ENCODE results near the gene ENTPD1.
A peak's percentile ranks its signal among the peaks of the same experiment; 100 is the strongest.
"Not testable (repeated sequence)": the region's sequence is repeated elsewhere in the genome, so short reads cannot be mapped to it uniquely, and the experiment has no call there.

ENTPD1 gene

GRCh38 chr10:95756041-95756761, at the start of gene ENTPD1:
TSS of gene ENTPD1 (plus strand) at chr10:95756163. CDS start at chr10:95756240, 77 bp downstream.
- ATAC-seq = no peak
- Mint-ChIP-seq H3K27ac (peak within 1 kb of the TSS; percentile 45 to 73), H3K4me1 (peaks cover 32% of the 10 kb centered on the region)

GRCh38 chr10:95706573-95706972, 49.4 kb upstream of the ENTPD1 start:
- ATAC-seq (peak; percentile 54), DNase-seq (no peak)
- no peaks in the 10 kb centered on the region for H3K27me3 Mint-ChIP-seq
- H3K4me3 Mint-ChIP-seq = no peak overlapping the region
- H3K4me1 Mint-ChIP-seq = no peaks in the 10 kb centered on the region
- no peak overlapping the region for H3K27ac Mint-ChIP-seq
- no peaks in the 10 kb centered on the region for H3K9me3 Mint-ChIP-seq

More at GRCh38 chr10:95756041-95756761, at the start of gene ENTPD1:
- Mint-ChIP-seq H3K4me3 (peak within 1 kb of the TSS; percentile 53 to 71), H3K9me3 (no peaks in the 10 kb centered on the region), H3K27me3 (peaks cover 34% of the 10 kb centered on the region)
- no peak for DNase-seq

GRCh38 chr10:95706990-95707389, 49.0 kb upstream of the ENTPD1 start:
- Mint-ChIP-seq H3K4me3 (no peak overlapping the region), H3K27ac (no peak overlapping the region), H3K4me1 (no peaks in the 10 kb centered on the region), H3K27me3 (no peaks in the 10 kb centered on the region), H3K9me3 (no peaks in the 10 kb centered on the region)
- peak; percentile 48 for ATAC-seq
- DNase-seq = no peak

- ATAC-seq = no peak
- no peaks in the 10 kb centered on the region for H3K4me1 Mint-ChIP-seq
- no peaks in the 10 kb centered on the region for H3K9me3 Mint-ChIP-seq
- DNase-seq = no peak
- no peak overlapping the region for H3K27ac Mint-ChIP-seq
- no peak overlapping the region for H3K4me3 Mint-ChIP-seq
- no peaks in the 10 kb centered on the region for H3K27me3 Mint-ChIP-seq
Measured at GRCh38 chr10:95711492-95711891, 44.5 kb upstream of the ENTPD1 start.

GRCh38 chr10:95716466-95716865, 39.5 kb upstream of the ENTPD1 start:
- DNase-seq (no peak), ATAC-seq (no peak)
- no peaks in the 10 kb centered on the region for H3K9me3 Mint-ChIP-seq
- H3K4me1 Mint-ChIP-seq = no peaks in the 10 kb centered on the region
- H3K27ac Mint-ChIP-seq = no peak overlapping the region
- no peak overlapping the region for H3K4me3 Mint-ChIP-seq
- H3K27me3 Mint-ChIP-seq = peaks cover 7% of the 10 kb centered on the region

- H3K27me3 Mint-ChIP-seq = peaks cover 7% of the 10 kb centered on the region
- H3K4me3 Mint-ChIP-seq = no peak overlapping the region
- no peak for ATAC-seq
- H3K9me3 Mint-ChIP-seq = no peaks in the 10 kb centered on the region
- DNase-seq = no peak
- no peaks in the 10 kb centered on the region for H3K4me1 Mint-ChIP-seq
- H3K27ac Mint-ChIP-seq = no peak overlapping the region
Measured at GRCh38 chr10:95716866-95717265, 39.1 kb upstream of the ENTPD1 start.

- H3K4me1 Mint-ChIP-seq, DNase-seq, ATAC-seq, H3K27ac Mint-ChIP-seq, H3K27me3 Mint-ChIP-seq, H3K4me3 Mint-ChIP-seq: not testable (repeated sequence)
- peaks cover 0 to 13% of the 10 kb centered on the region in 2 donors for H3K9me3 Mint-ChIP-seq
Measured at GRCh38 chr10:95720745-95721144, 35.2 kb upstream of the ENTPD1 start.

GRCh38 chr10:95722496-95722895, 33.5 kb upstream of the ENTPD1 start:
- not testable (repeated sequence) for H3K27ac Mint-ChIP-seq, ATAC-seq, H3K4me1 Mint-ChIP-seq, DNase-seq, H3K4me3 Mint-ChIP-seq
- H3K9me3 Mint-ChIP-seq = peaks cover 0 to 13% of the 10 kb centered on the region in 2 donors
- peaks cover 17% of the 10 kb centered on the region for H3K27me3 Mint-ChIP-seq

- no peaks in the 10 kb centered on the region for H3K4me1 Mint-ChIP-seq
- H3K4me3 Mint-ChIP-seq = no peak overlapping the region
- H3K9me3 Mint-ChIP-seq = peaks cover 11 to 23% of the 10 kb centered on the region in 2 donors
- ATAC-seq = no peak
- no peak for DNase-seq
- peaks cover 33% of the 10 kb centered on the region for H3K27me3 Mint-ChIP-seq
- H3K27ac Mint-ChIP-seq = no peak overlapping the region
Measured at GRCh38 chr10:95728526-95728925, 27.4 kb upstream of the ENTPD1 start.

- Mint-ChIP-seq H3K4me3 (no peak overlapping the region), H3K27ac (no peak overlapping the region), H3K27me3 (peaks cover 33% of the 10 kb centered on the region), H3K4me1 (no peaks in the 10 kb centered on the region), H3K9me3 (peaks cover 16 to 29% of the 10 kb centered on the region in 2 donors)
- no peak for DNase-seq
- no peak for ATAC-seq
Measured at GRCh38 chr10:95729323-95730055, 26.5 kb upstream of the ENTPD1 start.

GRCh38 chr10:95730233-95730632, 25.7 kb upstream of the ENTPD1 start:
- H3K4me1 Mint-ChIP-seq = no peaks in the 10 kb centered on the region
- H3K9me3 Mint-ChIP-seq = peaks cover 16 to 26% of the 10 kb centered on the region in 2 donors
- ATAC-seq (no peak), DNase-seq (no peak)
- no peak overlapping the region for H3K4me3 Mint-ChIP-seq
- no peak overlapping the region for H3K27ac Mint-ChIP-seq
- peaks cover 33% of the 10 kb centered on the region for H3K27me3 Mint-ChIP-seq

GRCh38 chr10:95732907-95733306, 23.1 kb upstream of the ENTPD1 start:
- not testable (repeated sequence) for H3K4me1 Mint-ChIP-seq, DNase-seq, H3K27ac Mint-ChIP-seq, ATAC-seq, H3K4me3 Mint-ChIP-seq
- Mint-ChIP-seq H3K9me3 (peaks cover 16 to 26% of the 10 kb centered on the region in 2 donors), H3K27me3 (peaks cover 37% of the 10 kb centered on the region)

- Mint-ChIP-seq H3K4me1 (peaks cover 7% of the 10 kb centered on the region), H3K4me3 (no peak overlapping the region), H3K27ac (no peak overlapping the region), H3K27me3 (peaks cover 32% of the 10 kb centered on the region), H3K9me3 (peaks cover 0 to 6% of the 10 kb centered on the region in 2 donors)
- DNase-seq (no peak), ATAC-seq (no peak)
Measured at GRCh38 chr10:95739056-95739455, 16.9 kb upstream of the ENTPD1 start.

- no peak for ATAC-seq
- DNase-seq = no peak
- H3K9me3 Mint-ChIP-seq = no peaks in the 10 kb centered on the region
- peaks cover 7% of the 10 kb centered on the region for H3K4me1 Mint-ChIP-seq
- peak overlapping the region in 1 of 2 donors; percentile 14 for H3K4me3 Mint-ChIP-seq
- H3K27me3 Mint-ChIP-seq = peaks cover 27% of the 10 kb centered on the region
- no peak overlapping the region for H3K27ac Mint-ChIP-seq
Measured at GRCh38 chr10:95741807-95742467, 14.0 kb upstream of the ENTPD1 start.

- Mint-ChIP-seq H3K27me3 (peaks cover 23% of the 10 kb centered on the region), H3K27ac (no peak overlapping the region), H3K4me1 (peaks cover 7% of the 10 kb centered on the region), H3K4me3 (peak overlapping the region in 1 of 2 donors; percentile 14), H3K9me3 (no peaks in the 10 kb centered on the region)
- no peak for DNase-seq
- ATAC-seq = no peak
Measured at GRCh38 chr10:95742485-95742884, 13.5 kb upstream of the ENTPD1 start.

Data from stimulated activated naive CD8-positive, alpha-beta T cell treated with anti-CD3 and anti-CD28 coated beads, Interleukin-15, amount 100 ng/mL, for 72 hours (primary cell).